ENCODE measurements around the gene C22orf31. TPM values are rescaled to one million over a fixed set of nuclear protein-coding genes. Genes with fewer than 3 reads are reported as not detected.

C22orf31 gene
- total and polyA plus RNA-seq, 2 experiments from 2014 or later, result 0.36 TPM; not detected in 1

GRCh38 chr22:29037340-29037932, 24.2 kb downstream of the C22orf31 start:
- Mint-ChIP-seq H3K27me3 (ENCODE audit: insufficient read depth, low read depth, poor library complexity) (peaks cover 8% of the 10 kb centered on the region), H3K4me3 (no peak overlapping the region), H3K9me3 (no peaks in the 10 kb centered on the region), H3K36me3 (ENCODE audit: low read depth) (peaks cover 3% of the 10 kb centered on the region; the same call in 1 of the 3 replicates), H3K27ac (no peak overlapping the region), H3K4me1 (peaks cover 10% of the 10 kb centered on the region)
- peaks cover 3% of the 10 kb centered on the region; the same call in 1 of the 2 replicates for H3K4me1 ChIP-seq (ENCODE audit: insufficient read depth)
- no peak overlapping the region for H3K4me2 ChIP-seq
- DNase-seq (ENCODE audit: low spot score) (no peak), ATAC-seq (no peak)
- TF ChIP-seq ETS1 (IDR thresholded peaks at IDR 0.05), result no peak
- no peak for TF ChIP-seq ZNF114 (CRISPR knock-in tag; IDR thresholded peaks at IDR 0.05)
- H2AFZ ChIP-seq, result no peak overlapping the region
- peaks cover 65% of the 10 kb centered on the region for H3K79me2 ChIP-seq (replicated peaks; ENCODE audit: insufficient read depth)
- H3K27me3 ChIP-seq (ENCODE audit: insufficient read depth), result no peaks in the 10 kb centered on the region
- H3K9me2 ChIP-seq (ENCODE audit: insufficient read depth), result no peaks in the 10 kb centered on the region
- H3K4me3 ChIP-seq, result no peak overlapping the region
- no peaks in the 10 kb centered on the region for H3K36me3 ChIP-seq (ENCODE audit: insufficient read depth)
- H3F3A ChIP-seq (replicated peaks; ENCODE audit: low read depth), result no peaks in the 10 kb centered on the region
- H3K27ac ChIP-seq (ENCODE audit: low read depth), result peak overlapping the region; percentile 51; the same call in 1 of the 2 replicates
- no peaks in the 10 kb centered on the region for H4K20me1 ChIP-seq (replicated peaks; ENCODE audit: insufficient read depth)

- Histone ChIP-seq H4K20me1 (replicated peaks; ENCODE audit: insufficient read depth) (no peaks in the 10 kb centered on the region), H3K27me3 (ENCODE audit: insufficient read depth) (no peaks in the 10 kb centered on the region), H3K36me3 (ENCODE audit: insufficient read depth) (no peaks in the 10 kb centered on the region), H3F3A (replicated peaks; ENCODE audit: low read depth) (peaks cover 5% of the 10 kb centered on the region; the same call in 1 of the 2 replicates), H3K27ac (ENCODE audit: low read depth) (peak overlapping the region; percentile 93; the same call in 1 of the 2 replicates), H2AFZ (no peak overlapping the region), H3K4me3 (no peak overlapping the region), H3K4me2 (no peak overlapping the region), H3K9me2 (ENCODE audit: insufficient read depth) (no peaks in the 10 kb centered on the region), H3K79me2 (replicated peaks; ENCODE audit: insufficient read depth) (peaks cover 70% of the 10 kb centered on the region), H3K4me1 (ENCODE audit: insufficient read depth) (peaks cover 33% of the 10 kb centered on the region)
- H3K4me1 Mint-ChIP-seq, result peaks cover 47% of the 10 kb centered on the region
- no peak overlapping the region for H3K4me3 Mint-ChIP-seq
- no peaks in the 10 kb centered on the region for H3K9me3 Mint-ChIP-seq
- H3K27me3 Mint-ChIP-seq (ENCODE audit: insufficient read depth, low read depth, poor library complexity), result peaks cover 6% of the 10 kb centered on the region
- DNase-seq (ENCODE audit: low spot score), result no peak
- ATAC-seq, result no peak
- H3K36me3 Mint-ChIP-seq (ENCODE audit: low read depth), result peaks cover 4% of the 10 kb centered on the region; the same call in 1 of the 3 replicates
- H3K27ac Mint-ChIP-seq, result peak overlapping the region; percentile 12; the same call in 1 of the 2 replicates
- TF ChIP-seq ZNF114 (CRISPR knock-in tag; IDR thresholded peaks at IDR 0.05) (no peak), CTCF (conservative IDR thresholded peaks at IDR 0.05; ENCODE audit: low read depth in 2 of 2) (no peak), REST (IDR thresholded peaks at IDR 0.05; ENCODE audit: unreplicated experiment) (no peak), EZH2 (IDR thresholded peaks at IDR 0.05; ENCODE audit: low read depth, unreplicated experiment) (no peak), ZNF331 (CRISPR knock-in tag; IDR thresholded peaks at IDR 0.05; ENCODE audit: low read depth) (no peak), POLR2AphosphoS5 (IDR thresholded peaks at IDR 0.05; ENCODE audit: low read depth) (no peak), NANOG (IDR thresholded peaks at IDR 0.05; ENCODE audit: borderline replicate concordance) (no peak), CREB1 (CRISPR knock-in tag; IDR thresholded peaks at IDR 0.05; ENCODE audit: low read depth) (no peak)
Measured at GRCh38 chr22:29032584-29032983, 29.0 kb downstream of the C22orf31 start.
